GM18861 (cell line): ENCODE data around the gene MYLK4.

Source experiments
- ATAC-seq: cut with Tn5 transposase; IDR thresholded peaks from one replicate; pipeline ENCODE4 v1.9.1; 2021; ENCODE audit not compliant: unreplicated experiment

The MYLK4 gene

DNA sequence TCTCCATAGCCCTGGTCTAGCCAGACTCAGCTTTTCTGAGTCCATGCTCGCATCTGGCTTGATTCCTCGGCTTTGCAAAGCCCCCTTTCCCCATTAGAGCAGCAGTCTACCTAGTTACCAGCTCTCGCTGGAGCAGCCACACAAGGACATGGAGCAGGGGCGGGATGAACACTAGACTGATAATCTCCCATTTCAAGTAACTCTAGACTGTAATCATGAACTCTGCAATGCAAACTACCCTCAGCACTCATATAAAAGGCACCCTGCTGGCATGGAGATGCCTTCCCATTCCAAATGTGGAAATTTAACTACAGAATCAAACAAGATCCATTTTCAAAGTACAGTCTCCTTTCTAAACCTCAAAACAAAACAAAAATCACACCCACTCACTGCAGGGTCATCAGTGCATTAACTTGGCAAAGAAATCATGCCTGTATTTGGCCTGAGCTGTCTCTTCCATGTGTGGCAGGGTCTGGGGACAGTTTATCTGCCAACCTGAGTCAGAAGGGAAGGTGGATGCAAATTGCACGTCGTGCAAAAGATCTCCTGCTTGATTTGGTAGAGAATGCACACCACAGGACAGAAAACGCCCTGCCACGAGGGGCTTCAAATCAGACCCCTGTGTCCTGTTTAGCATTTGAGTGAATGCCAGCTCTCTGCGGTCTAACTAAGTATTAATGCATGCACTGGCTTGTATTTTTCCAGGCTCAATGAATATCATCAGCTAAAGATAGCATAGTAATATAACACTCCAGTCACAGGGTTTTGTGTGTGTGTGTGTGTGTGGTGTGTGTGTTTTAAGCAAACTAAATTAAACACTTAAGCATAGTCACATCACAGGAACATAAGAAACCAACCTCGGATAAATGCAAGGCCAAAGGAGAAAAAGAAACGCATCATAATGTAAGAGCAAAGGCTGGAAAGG, 85.3 kb downstream of the MYLK4 start:
- ATAC-seq, result no peak

DNA sequence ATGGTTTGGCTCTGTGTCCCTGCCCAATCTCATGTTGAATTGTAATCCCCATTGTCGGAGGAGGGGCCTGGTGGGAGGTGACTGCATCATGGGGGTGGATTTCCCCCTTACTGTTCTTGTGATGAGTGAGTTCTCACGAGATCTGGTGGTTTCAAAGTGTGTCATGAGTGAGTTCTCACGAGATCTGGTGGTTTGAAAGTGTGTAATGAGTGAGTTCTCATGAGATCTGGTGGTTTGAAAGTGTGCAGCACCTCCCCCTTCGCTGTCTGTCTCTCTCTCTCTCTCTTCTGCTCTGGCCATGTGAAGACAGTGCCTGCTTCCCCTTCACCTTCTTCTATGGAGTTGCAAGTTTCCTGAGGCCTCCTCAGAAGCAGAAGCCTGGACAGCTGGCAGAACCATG, 87.6 kb downstream of the MYLK4 start:
- ATAC-seq, result no peak

- ATAC-seq, result no peak
Measured at GRCh38 chr6:2661651-2662050, 89.1 kb downstream of the MYLK4 start.

DNA sequence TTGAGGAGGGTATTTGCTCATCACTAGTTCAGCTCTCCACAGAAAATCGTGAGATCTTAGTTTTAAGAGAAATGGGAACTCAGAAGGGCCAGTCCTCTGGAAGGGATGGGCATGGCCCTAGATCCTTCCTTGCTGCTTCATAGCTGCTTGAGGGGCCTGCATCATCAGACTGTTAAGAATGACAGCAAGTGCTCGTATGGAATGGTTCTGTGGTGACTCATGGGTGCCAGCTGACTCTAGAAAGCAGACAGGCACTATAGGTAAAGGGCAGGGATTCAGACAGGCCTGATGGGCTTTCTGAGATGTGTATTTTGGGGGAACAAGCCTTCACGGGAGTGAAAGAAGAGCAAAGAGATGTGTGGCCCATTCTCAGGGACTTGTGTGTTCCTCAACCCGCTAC, 90.8 kb downstream of the MYLK4 start:
- no peak for ATAC-seq

GRCh38 chr6:2659381-2659780, 91.3 kb downstream of the MYLK4 start:
- ATAC-seq, result no peak

- ATAC-seq, result peak; percentile 93
Measured at GRCh38 chr6:2658788-2659187, 91.9 kb downstream of the MYLK4 start.

DNA sequence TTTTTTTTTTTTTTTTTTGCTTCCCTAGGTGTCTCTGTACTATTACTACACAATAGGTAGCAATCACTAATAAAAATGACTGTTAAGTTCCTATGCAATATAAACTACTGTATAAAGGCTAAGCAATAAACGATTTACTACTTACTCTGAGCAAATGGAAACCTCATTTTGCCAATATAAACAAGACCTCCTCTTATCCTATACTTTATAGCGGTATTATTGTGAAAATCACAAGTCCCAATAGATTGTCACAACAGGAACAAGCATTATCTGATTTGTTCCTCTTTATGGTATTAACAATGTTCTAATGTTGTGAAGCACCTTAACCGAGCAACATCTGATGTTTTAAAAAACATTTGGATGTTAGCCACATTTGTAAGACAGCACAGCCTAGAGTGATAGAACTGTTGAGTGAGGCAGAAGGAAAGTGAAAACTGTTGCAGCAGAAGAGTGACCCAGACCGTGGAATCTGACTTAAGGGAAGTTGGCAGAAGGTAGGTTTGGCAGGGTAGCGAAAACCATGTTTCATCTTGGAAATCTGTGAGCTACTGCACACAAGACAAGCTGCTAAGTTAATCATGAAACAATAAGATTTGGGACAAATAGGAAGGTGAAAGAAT, 94.2 kb downstream of the MYLK4 start:
- no peak for ATAC-seq

DNA sequence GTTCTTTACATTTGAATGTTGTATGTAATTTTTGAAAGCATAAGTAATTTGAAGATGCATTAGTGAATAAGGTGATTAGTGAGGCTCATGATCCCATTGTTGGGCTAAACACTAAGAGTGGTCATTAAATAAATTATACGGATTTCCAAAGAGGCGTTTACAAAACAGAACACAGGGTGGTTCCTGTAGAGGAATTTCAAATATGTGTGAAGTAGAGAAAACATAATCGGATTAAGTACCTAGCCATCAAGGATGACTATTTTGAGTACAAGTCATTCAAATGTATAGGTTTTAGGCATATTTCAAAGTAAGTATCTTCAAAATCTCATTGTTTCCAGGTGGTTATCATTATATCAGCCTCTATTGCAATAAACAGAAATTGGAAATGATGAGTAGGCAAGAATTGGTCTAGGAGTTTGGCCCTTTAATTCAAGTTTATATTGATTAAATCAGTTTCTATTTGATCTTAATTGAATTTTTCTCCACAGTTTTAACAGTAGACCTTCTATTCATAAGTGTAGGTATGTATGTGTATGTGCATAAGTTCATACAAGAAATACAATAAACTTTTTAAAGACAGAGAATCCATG, 94.8 kb downstream of the MYLK4 start:
- ATAC-seq, result no peak

DNA sequence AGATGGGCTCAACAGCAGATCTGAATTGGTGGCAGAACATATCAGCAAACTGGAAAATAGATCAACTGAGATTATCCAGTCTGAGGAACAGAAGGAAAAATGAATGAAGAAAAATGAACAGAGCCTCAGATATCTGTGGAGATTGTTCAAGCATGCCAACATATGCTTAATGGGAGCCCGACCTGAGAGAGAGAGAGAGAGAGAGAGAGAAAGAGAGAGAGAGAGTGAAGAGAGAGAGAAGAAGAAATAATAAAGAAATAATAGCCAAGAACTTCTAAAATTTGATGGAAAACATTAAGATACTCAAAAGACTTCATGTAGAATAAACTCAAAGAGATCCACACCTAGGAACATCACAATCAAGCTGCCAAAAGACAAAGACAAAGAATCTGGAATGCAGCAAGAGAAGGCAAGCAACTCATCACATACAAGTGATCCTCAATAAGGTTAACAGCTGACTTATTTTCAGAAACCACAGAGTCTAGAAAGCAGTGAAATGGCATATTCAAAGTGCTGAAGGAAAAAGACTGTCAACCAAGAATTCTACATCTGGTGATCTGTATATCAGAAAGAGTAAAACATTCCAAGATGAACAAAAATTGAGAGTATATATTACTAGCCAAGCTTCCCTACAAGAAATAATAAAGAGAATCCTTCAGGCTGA, 97.2 kb downstream of the MYLK4 start:
- no peak for ATAC-seq

DNA sequence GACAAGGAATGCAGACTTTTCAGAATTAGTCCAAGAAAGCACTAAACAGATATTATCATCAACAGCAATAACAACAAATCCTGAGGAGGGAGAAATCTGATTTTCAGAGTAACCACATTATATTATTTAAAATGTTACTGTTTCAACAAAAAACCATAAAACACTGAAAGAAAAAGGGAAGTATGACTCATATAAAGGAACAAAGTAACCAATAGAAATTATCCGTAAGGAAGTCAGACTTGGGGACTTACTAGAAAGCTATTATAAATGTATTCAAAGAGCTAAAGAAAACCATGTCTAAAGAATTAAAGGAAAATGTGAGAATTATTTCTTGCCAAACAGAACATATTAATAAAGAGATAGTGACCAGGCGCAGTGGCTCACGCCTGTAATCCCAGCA, 98.1 kb downstream of the MYLK4 start:
- ATAC-seq, result no peak

- no peak for ATAC-seq
Measured at GRCh38 chr6:2651961-2652360, 98.8 kb downstream of the MYLK4 start.

DNA sequence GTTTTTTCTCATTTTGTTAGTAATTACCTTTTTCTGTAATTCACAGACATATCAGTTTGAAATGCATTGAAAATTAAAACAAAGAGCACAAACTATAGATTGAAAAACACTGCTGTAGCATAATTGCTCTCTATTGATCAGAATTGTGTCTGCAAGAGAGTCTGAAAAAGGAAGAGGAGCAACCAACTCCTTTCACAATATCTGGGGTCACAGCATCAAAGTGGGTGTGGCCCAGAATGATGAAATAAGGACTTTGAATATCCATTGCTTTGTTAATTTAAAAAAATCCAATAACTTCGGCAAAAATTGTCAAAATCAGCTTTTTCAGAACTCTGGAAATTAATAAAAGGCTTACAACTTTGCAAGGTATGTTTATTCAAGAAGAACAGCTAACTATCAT, 99.2 kb downstream of the MYLK4 start:
- no peak for ATAC-seq

DNA sequence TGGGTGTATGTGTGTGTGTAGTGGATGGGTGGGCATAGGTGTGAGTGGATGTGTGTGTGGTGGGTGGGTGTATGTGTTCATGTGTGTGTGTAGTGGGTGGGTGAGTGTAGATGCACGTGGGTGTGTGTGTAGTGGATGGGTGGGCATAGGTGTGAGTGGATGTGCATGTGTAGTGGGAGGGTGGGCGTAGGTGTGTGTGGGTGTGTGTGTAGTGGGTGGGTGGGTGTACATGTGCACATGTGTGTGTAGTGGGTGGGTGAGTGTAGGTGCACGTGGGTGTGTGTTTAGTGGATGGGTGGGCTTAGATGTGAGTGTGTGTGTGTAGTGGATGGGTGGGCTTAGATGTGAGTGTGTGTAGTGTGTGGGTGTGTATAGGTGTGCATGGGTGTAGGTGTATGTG, 104.4 kb downstream of the MYLK4 start:
- no peak for ATAC-seq

DNA sequence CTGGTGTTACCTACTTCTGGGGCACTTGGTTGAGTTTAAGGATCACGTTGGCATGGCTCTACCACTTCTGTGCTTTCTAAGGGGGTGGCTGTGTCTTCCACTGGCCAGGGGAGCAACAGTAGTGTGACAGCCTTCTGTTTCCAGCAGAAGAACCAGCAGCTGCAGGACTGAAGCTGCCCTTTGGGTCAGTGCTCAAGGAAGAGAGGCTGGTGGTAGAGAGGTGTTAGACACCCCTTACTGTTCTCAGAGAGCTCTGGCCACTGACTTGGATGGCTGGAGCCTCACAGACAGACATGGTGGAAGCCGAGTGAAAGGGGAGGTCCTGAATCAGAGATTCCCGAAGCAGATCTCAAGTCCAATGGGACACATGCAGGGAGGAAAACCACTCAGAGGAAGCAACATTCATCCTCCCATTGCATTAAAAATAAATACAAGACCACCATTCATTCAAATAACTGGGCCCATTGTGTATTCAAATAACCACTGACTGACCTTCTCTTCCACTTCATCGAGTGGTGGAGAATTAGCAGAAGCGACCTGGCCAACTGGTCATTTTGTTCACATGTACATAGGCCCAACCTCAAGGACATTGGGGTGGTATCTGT, 106.7 kb downstream of the MYLK4 start:
- no peak for ATAC-seq

GRCh38 chr6:2643130-2643529, 107.6 kb downstream of the MYLK4 start:
- ATAC-seq, result no peak

DNA sequence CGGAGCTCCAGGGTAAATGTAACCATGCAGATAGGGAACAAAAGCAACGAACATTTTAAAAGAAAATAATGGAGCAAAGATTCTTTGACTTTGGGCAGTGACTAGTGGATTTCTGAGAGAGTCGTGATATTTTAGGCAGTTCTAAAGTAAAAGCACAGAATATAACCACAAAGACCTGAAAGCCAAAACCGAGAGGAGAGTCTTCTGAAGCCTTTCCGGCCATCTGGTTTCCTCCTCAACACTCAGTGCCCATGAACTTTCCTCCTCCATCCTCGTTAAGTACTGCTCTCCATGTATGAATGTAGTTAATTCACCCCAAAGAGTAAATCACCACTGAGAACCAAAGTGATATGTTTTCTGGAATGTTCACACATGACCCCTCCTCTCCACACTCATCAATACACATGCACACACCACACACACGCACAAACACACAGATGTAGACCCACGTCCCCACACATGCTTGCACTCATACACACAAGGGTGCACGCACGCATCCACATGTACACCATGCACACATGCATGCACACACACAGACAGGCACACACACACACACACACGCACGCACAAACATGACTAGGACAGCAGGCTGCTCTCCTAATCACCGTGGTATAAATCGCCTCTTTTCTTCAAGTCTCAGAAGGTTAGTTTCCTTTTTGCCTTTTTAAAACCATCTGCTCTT, 109.5 kb downstream of the MYLK4 start:
- ATAC-seq, result no peak

GRCh38 chr6:2640551-2640950, 110.2 kb downstream of the MYLK4 start:
- ATAC-seq, result no peak

DNA sequence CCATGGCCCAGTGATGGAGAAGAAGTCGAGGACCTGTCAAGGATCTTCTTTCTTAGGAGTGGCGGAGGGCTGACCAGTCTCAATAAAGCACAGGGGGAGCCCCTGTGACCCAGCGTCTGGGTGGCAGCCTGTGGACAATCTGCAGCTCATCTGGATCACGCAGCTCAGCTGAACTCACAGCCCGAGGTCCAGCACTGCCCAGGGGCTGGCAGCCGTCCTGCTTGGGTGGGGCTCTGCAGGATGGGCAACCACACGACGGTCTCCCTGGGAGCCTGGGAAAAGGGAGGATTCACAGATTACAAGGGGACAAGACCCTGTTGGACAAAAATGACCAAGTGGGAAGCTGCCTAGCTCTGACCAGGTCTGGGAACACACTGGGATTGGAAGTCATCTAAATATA, 110.8 kb downstream of the MYLK4 start:
- ATAC-seq, result no peak

DNA sequence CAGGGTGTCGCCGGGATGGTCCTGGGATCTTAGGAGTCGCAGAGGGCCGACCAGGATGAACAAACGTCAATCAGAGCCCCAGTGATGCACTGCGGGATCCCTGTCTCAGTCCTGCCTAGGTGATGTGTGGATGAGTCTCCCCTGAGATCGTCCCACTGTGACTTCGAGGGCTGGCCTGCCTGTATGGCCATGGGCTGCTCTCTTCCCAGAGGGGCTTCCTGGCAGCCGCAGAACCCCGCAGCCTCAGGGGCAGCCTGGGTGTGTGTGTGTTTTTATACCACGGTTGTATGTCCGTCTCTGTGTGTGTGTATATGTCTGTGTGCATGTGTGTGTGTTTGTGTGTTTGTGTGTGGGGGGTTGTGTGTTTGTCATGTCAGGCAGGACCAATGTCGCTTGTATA, 111.6 kb downstream of the MYLK4 start:
- ATAC-seq, result no peak

GRCh38 chr6:2636672-2637071, 114.0 kb downstream of the MYLK4 start:
- ATAC-seq, result no peak

DNA sequence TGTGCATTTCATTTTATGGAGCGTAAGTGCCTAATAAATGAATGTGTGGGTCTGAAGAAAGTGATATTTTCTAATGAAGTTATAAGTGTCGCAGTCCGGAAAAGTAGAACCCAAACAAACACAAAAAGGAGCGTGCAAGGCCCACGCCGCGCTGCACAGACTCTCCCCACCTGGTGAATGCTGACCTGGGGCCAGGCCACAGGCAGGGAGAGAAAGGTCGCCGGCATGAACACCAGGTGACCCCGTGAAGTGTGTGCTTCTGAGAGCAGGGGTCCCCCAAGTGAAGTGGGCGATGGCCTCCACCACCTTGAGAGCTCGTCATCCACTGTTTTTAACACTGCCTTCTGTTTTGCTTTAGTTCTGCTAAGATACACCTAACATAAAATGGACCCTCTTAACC, 114.8 kb downstream of the MYLK4 start:
- no peak for ATAC-seq
